Right lobe of liver (tissue), 6 donors: ENCODE data around the gene SASH1. TPM values are rescaled to one million over a fixed set of nuclear protein-coding genes. Genes with fewer than 3 reads are reported as not detected.
A peak's percentile ranks its signal among the peaks of the same experiment; 100 is the strongest.

Experiments used
- ATAC-seq, 4 donors: fragments of 200-7000 bp; cut with Tn5 transposase; one replicate each; pipeline ENCODE4 v1.9.1; 2020; ENCODE audit warnings: mild to moderate bottlenecking in 4 of 4, moderate library complexity in 4 of 4
- DNase-seq, 3 donors: peaks; one replicate each; pipeline ENCODE4 v3.0.0-alpha.2; 2020
- H3K27ac ChIP-seq, 3 donors: fragments of 200-600 bp; one replicate each; pipeline ENCODE4 v1.8.0; 2022
- H3K27me3 ChIP-seq, 2 donors: fragments of 200-600 bp; one replicate each; pipeline ENCODE4 v1.8.0; 2022
- H3K36me3 ChIP-seq, 4 donors: fragments of 200-600 bp; sonication (generic) in 1 of 4; one replicate each; pipeline versions ENCODE4 v1.5.1 to v1.8.0; 2017 to 2022; ENCODE audit warnings: control low read depth in 1 of 4
- H3K4me1 ChIP-seq, 4 donors: fragments of 200-600 bp; sonication (generic) in 1 of 4; one replicate each; pipeline versions ENCODE4 v1.5.1 to v1.8.0; 2017 to 2022; ENCODE audit warnings: control low read depth in 1 of 4
- H3K4me3 ChIP-seq, 3 donors: fragments of 200-600 bp; one replicate each; pipeline ENCODE4 v1.8.0; 2022
- H3K9me3 ChIP-seq, 4 donors: fragments of 200-600 bp; sonication (generic) in 1 of 4; one replicate each; pipeline versions ENCODE4 v1.5.1 to v1.8.0; 2017 to 2022; ENCODE audit warnings: control low read depth in 1 of 4
- CTCF ChIP-seq, 4 donors: fragments of 200-600 bp in 3 of 4; fragments of 450-650 bp in 1 of 4; IDR thresholded peaks; one replicate each; pipeline versions ENCODE4 v1.5.1 to v1.8.0; 2016 to 2022; ENCODE audit warnings: antibody characterized with exemption in 4 of 4, mild to moderate bottlenecking in 2 of 4
- POLR2A ChIP-seq: fragments of 450-650 bp; IDR thresholded peaks from one replicate; pipeline ENCODE4 v1.6.1; 2017; ENCODE audit warnings: antibody characterized with exemption, mild to moderate bottlenecking
- WGBS: methylation state at CpG from one replicate; pipeline ENCODE4 v1.1.6; 2018; ENCODE audit warnings: low coverage, low lambda C conversion rate; ENCODE audit not compliant: insufficient coverage; ENCODE audit errors: missing lambda C conversion rate; 5-methylcytosine and 5-hydroxymethylcytosine counted together
- intact Hi-C, 2 donors: fragments of 100-400 bp; cut with DNase I; formaldehyde crosslinking; loops; one replicate each; pipeline versions ENCODE4 v1.11.2 to v1.14.1; 2022
- total RNA-seq, 6 experiments: library from RNA; depleted of rRNA in 2 of 6; stranded (reverse); fragments of >200 nt in 2 of 6; fragmentation: NEBNext Ultra II Directional in 3 of 6; extraction: Animal tissue kit (Norgen Biotek cat#: 25700) in 3 of 6; gene quantifications; one replicate each; pipeline versions ENCODE4 v1.1.0 to v1.2.4, GENCODE V29; 2016 to 2023
- donor health status: DM: no; HTN: yes; CAD: no.
- donor health status: DM: no; HTN: no; CAD: no.
- donor health status: DM: no; HTN: no; CAD: no.
- donor health status: DM: no; HTN: yes; CAD: no.
- donor health status: DM: no; HTN: yes; CAD: no.

SASH1 gene
- total RNA-seq, 6 experiments from 2014 or later, result 12.0 to 19.0 (median 15.8) TPM

GRCh38 chr6:148432462-148433195, 90.0 kb downstream of the SASH1 start:
- Histone ChIP-seq H3K36me3 (no peaks in the 10 kb centered on the region), H3K27me3 (no peaks in the 10 kb centered on the region), H3K4me3 (no peak overlapping the region), H3K4me1 (peaks cover 0 to 16% (median 0%) of the 10 kb centered on the region in 4 donors), H3K27ac (peak overlapping the region in 1 of 3 donors; percentile 39), H3K9me3 (no peaks in the 10 kb centered on the region)
- intact Hi-C loops, result no loop called here
- WGBS, result 50% methylated on average over 5 of the region's 5 CpGs
- ATAC-seq (peak in 2 of 4 donors; percentile 20 to 45), DNase-seq (no peak)
- TF ChIP-seq CTCF (IDR thresholded peaks at IDR 0.05) (no peak), POLR2A (no peak)

- ATAC-seq (no peak), DNase-seq (no peak)
- TF ChIP-seq POLR2A, result no peak
- H3K4me1 ChIP-seq, result peaks cover 0 to 16% (median 0%) of the 10 kb centered on the region in 4 donors
- intact Hi-C loops, result no loop called here
- H3K4me3 ChIP-seq, result no peak overlapping the region
- no peaks in the 10 kb centered on the region for H3K36me3 ChIP-seq
- no peak overlapping the region for H3K27ac ChIP-seq
- no peaks in the 10 kb centered on the region for H3K9me3 ChIP-seq
- WGBS, result 44% methylated on average over 2 of the region's 2 CpGs
- H3K27me3 ChIP-seq, result no peaks in the 10 kb centered on the region
Observed at GRCh38 chr6:148435386-148435785, 92.7 kb downstream of the SASH1 start.

- TF ChIP-seq POLR2A, result no peak
- no peak for TF ChIP-seq CTCF (IDR thresholded peaks at IDR 0.05)
- Histone ChIP-seq H3K4me1 (peaks cover 0 to 16% (median 0%) of the 10 kb centered on the region in 4 donors), H3K27ac (no peak overlapping the region), H3K27me3 (no peaks in the 10 kb centered on the region), H3K4me3 (no peak overlapping the region), H3K9me3 (no peaks in the 10 kb centered on the region), H3K36me3 (no peaks in the 10 kb centered on the region)
- ATAC-seq, result no peak
- intact Hi-C loops, result no loop called here
- no peak for DNase-seq
- 67% methylated on average over 1 of the region's 1 CpG for WGBS
Observed at GRCh38 chr6:148436466-148436865, 93.8 kb downstream of the SASH1 start.

GRCh38 chr6:148438632-148439031, 96.0 kb downstream of the SASH1 start:
- no peak overlapping the region for H3K4me3 ChIP-seq
- ATAC-seq (peak in 1 of 4 donors; percentile 17), DNase-seq (no peak)
- 81% methylated on average over 7 of the region's 7 CpGs for WGBS
- no peaks in the 10 kb centered on the region for H3K36me3 ChIP-seq
- no peak for TF ChIP-seq POLR2A
- no peak for TF ChIP-seq CTCF (IDR thresholded peaks at IDR 0.05)
- peaks cover 0 to 6% (median 0%) of the 10 kb centered on the region in 4 donors for H3K4me1 ChIP-seq
- H3K27me3 ChIP-seq, result no peaks in the 10 kb centered on the region
- intact Hi-C loops, result no loop called here
- H3K27ac ChIP-seq, result no peak overlapping the region
- H3K9me3 ChIP-seq, result no peaks in the 10 kb centered on the region

GRCh38 chr6:148440016-148440415, 97.4 kb downstream of the SASH1 start:
- intact Hi-C loops, result no loop called here
- TF ChIP-seq CTCF (IDR thresholded peaks at IDR 0.05), result no peak
- DNase-seq (no peak), ATAC-seq (peak in 1 of 4 donors; percentile 23)
- Histone ChIP-seq H3K4me3 (no peak overlapping the region), H3K36me3 (no peaks in the 10 kb centered on the region), H3K9me3 (no peaks in the 10 kb centered on the region), H3K27ac (no peak overlapping the region), H3K27me3 (no peaks in the 10 kb centered on the region), H3K4me1 (peaks cover 0 to 6% (median 0%) of the 10 kb centered on the region in 4 donors)
- WGBS, result 91% methylated on average over 13 of the region's 13 CpGs
